Measurements from ENCODE around the gene HSDL2.
"Not testable (repeated sequence)": the region's sequence is repeated elsewhere in the genome, so short reads cannot be mapped to it uniquely, and the experiment has no call there.

Gene HSDL2

DNA sequence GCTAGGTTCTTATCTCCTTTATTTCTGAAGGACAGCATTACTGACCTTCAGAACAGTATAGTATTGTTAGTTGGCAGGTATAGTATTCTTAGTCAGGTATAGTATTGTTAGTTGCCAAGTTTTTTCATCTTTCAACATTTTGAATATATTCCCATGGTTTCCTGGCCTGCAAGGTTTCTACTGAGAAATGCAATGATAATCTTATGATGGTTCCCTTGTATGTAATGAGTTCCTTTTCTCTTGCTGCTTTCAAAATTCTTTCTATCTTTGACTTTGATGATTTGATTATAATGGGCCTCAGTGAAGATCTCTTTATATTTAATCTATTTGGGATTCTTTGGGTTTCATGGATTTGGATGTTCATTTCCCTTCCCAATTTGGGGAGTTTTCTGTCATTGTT, 12.4 kb upstream of the HSDL2 start:
- DNase-seq: no peak

DNA sequence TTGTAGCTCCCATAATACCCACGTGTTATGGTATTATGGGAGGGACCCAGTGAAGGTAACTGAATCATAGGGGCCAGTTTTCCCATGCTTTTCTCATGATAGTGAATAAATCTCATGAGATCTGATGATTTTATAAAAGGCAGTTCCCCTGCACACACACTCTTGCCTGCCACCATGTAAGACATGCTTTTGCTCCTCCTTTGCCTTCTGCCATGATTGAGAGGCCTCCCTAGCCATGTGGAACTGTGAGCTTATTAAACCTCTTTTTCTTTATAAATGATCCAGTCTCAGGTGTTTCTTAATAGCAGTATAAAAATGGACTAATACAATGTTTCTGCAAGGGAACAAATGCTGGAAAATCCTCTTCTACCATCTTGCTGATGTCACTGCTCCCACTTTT, 10.1 kb upstream of the HSDL2 start:
- DNase-seq: no peak

DNA sequence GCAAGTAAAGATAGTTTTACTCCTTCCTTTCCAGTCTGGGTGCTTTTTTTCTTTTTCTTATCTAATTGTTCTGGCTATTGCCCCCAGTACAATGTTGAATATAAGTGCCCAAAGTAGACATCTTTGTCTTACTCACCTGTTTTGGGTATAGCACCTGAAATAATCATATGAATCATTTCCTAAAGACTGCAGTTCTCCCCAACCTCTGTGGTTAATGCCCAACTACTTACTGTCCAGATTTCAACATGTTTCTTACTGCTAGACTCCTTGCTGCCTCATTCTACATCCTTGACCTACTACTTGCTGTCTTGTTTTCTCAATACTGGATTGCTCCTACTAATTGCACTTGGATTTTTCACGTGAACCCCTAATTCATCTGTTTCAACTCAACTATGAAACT, 8.8 kb upstream of the HSDL2 start:
- DNase-seq: no peak

DNA sequence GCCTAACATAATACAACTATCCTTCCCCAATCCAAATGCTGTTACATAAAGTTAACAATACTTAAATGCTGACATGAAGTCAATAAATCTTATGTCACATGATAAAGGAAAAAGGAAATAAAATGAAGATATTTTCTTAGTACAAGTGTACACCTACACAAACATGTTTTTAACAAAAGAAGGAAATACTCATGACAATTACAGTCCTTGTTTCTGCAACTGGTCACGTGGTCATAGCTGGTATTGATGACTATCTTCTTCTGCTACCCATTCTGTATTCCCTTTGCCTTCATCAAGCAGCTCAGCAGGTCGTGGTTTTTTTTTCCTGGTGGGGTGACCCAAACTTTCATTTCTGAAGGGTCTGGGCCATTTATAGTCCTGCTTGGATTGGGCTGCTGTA, 6.2 kb upstream of the HSDL2 start:
- not testable (repeated sequence) for DNase-seq

DNA sequence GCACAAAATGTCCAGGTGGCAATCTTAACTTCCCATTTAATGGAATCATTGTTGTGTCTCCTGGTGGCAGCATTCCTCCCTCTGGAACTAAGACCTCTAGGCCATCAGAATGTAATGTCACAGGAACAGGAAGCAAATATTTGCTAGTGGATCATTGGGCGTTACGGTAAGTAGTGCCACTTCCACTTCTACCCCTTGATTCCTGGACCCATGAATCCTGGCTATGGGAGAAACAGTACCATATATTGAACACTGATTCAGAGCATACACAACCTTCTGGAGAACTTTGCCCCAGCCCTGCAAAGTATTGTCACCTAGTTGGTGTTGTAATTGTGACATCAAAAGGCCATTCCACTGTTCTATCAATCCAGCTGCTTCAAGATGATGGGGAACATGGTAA, 5.7 kb upstream of the HSDL2 start:
- DNase-seq: not testable (repeated sequence)

DNA sequence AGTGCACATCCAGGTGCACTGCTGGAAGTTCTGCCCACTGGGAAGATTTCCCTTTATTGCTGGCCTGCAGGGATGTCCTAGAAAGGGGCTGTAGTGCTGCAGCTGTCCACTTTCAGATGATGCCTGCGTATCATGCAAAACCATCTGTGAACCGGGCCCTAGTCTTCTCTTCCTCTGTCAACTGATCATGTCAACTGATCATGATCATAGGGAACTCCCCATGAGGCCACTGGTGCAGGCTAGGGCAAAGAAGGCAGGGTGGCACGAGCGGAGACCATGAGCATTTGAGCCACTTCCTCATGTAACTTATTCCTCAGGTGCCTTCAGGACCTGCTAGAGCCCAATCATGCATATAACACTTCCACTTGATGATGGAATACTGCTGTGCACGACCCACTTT, 4.5 kb upstream of the HSDL2 start:
- no peak for DNase-seq

DNA sequence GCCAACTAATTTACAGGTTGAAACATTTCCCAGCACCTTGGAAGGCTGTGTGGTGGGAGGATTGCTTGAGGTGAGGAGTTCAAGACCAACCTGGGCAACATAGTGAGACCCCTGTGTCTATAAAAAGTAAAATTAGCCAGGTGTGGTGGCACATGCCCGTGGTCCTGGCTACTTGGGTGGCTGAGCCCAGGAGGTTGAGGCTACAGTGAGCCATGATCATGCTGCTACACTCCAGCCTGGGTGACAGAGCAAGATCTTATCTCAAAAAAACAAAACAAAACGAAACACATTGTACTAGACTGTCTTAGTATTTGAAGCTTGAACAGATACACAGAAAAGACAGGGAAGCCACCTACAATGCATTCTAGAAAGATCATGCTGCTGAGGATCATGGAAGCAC, 2.8 kb upstream of the HSDL2 start:
- DNase-seq: no peak

DNA sequence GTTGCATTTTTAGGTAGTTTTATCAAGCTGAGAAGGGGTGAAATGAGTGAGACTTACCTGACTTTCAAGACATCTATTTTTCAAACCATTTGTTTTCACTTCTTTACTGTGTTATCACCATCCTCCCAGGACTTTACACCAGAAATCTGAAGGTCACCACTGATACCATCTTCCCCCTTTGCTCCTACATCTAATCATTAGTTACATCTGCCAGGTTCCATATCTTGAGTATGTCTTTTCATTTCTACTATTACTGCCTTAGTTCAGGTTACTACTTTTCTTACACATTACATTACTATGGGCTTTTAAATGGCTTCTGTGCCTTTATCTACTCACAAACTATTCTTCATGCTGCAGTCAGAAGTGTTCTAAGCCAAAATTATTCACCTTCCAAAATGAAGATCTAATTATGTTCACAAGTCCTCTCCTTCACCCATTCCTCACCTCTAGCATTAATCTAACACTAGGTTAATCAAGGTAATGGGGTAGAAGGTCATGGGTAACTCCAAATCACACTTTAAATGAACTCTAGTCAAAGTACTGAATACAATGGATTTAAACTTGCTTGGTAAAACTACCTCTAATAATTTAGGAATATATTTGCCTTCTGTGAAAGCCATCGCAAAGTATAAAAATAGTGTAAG, 2.1 kb upstream of the HSDL2 start:
- DNase-seq: no peak

DNA sequence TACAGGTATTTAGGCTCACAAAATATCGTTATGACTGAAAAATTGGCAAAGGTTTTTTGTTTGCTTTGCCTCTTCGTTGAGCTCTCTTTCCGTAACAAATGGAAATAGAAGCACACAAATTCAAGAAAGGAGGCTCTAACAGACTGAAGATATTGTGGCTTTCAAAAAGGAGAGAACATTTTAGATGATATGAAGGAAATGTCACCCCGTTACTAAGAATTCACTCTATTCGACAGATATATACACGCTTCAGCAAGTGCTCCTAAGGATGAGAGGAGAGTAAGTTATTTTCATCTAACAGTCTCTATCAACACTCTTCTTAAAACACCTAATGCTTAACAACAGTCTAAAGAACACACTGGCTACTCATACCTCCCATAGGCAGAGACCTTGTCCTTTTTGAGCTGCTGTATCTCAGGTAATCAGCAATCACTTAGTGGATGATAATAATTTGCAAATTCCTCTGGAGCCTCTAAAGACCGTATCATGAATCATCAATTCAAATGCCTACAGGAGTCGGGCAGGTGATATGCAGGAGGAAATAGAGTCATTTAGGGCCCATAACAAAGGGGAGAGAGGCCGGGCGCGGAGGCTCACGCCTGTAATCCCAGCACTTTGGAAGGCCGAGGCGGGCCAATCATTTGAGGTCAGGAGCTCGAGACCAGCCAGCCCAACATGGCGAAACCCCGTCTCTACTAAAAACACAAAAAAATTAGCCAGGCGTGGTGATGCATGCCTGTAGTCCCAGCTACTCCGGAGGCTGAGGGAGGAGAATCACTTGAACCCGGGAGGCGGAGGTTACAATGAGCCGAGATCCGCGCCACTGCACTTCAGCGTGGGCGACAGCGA, 1.4 kb upstream of the HSDL2 start:
- peak; percentile 15 for DNase-seq

DNA sequence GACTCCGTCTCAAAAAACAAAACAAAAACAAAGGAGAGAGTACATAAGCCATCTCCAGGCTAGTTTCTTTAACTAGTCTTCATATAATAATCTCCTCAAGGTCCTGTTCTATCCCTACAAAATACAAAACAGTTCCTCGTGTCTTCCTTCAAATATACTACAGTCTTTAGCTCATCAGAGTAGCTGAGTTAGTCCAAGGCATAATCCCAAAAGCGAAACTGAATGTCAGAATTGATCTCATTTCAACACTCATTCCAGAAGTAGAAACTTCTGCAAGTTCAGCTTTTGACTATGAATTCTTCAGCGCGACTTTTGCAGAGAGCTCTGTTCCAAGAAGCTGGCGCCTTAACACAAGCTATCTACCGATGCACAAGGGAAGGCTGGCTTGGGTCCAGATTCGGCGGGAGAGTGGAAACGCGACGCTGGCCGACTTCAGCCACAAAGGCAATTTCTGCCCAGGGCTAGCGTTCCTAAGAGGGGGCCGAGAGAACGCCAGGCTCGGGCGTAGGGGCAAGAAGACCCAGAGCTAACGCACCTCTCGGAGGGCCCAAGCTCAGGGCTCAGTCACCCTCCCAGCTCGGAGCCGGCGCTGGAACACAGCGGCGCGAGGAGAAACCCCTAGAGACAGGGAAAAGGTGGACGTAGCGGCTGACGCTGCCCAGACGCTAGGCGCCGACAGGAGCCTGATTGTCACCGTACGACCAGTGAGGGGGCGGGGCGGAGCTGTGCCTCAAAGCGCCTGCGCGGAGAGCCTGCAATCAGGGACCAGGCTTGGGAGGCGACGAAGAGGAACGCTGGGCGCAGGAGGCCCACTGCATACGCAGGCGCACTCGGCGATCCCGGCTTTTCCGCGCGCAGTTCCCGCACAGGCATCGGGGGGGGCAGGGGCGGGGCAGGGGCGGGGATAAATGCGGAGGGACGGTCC, 469 bp upstream of the HSDL2 start:
- DNase-seq: peak; percentile 95

DNA sequence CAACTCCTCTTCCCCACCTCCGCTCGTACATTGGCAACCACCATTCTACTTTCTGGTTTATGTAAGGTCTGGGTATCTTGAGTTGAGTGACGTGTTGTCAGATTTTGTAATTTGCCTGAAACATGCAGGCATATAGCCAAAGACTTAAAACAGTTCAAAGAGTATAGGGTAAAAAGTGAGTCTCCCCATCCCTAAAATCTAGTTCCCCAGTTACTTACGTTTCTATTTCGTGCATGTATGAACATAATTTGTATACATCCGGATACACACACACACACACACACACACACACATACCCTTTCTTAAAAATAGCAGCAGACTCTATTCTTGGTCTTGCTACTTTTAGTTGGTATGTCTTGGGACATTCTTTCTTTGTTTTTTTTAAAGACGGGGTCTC, 915 bp downstream of the HSDL2 start:
- DNase-seq: no peak

DNA sequence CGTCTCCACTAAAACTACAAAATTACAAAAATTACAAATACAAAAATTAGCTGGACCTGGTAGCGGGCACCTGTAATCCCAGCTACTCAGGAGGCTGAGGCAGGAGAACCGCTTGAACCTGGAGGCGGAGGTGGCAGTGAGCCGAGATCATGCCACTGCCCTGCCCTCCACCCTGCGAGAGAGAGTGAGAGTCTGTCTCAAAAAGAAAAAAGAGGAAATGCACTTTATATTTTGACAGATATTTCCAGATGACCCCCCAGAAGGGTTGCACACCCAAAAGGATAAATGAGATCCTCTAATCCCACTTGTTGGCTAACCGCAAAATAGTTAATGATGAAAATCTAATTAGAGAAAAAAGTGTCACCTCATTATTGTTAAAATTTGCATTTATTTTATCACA, 2.2 kb downstream of the HSDL2 start:
- no peak for DNase-seq

DNA sequence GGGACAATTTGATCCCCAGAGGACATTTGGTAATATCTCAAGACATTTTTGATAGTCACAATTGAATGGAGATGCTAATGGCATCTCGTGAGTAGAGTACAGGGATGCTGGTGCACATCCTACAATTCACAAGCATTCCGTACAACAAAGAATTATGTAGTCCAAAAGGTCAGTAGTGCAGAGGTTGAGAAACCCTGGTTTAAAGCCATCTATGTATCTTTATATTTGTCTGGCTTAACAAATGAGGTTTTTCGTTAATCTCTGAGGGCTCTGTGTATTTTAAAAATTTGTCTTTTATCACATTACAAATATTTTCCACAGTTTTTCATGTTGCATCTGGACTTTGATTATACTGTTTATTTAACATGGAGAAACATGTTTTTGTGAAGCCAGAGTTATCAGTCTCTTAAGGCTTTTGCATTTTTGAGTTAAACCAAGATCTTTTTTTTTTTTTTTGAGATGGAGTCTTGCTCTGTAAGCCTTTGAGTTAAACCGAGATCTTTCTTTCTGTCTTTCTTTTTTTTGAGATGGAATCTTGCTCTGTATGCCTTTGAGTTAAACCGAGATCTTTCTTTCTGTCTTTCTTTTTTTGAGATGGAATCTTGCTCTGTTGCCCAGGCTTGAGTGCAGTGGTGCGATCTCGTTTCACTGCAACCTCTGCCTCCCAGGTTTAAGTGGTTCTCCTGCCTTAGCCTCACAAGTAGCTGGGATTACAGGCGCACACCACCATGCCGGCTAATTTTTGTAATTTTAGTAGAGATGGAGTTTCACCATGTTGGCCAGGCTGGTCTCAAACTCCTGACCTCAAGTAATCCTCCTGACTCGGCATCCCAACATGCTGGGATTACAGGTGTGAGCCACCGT, 2.8 kb downstream of the HSDL2 start:
- DNase-seq: no peak

DNA sequence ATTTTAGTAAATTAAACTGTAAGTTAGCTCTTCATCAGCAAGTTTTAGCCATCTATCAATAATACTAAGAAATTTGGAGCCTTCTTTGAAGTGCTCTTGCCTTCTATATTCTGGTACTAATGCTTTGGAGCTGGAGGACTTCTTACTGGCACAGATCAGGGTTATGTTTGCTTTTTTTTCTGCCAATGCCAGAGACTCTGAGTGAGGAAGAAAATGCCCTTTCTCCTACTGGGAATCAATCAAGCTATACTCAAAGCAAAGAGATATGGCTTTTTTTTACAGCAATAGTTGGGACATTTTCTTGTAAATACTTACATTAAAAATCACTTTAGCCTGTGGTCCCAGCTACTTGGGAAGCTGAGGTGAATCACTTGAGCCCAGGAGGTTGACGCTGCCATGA, 4.3 kb downstream of the HSDL2 start:
- DNase-seq: no peak

DNA sequence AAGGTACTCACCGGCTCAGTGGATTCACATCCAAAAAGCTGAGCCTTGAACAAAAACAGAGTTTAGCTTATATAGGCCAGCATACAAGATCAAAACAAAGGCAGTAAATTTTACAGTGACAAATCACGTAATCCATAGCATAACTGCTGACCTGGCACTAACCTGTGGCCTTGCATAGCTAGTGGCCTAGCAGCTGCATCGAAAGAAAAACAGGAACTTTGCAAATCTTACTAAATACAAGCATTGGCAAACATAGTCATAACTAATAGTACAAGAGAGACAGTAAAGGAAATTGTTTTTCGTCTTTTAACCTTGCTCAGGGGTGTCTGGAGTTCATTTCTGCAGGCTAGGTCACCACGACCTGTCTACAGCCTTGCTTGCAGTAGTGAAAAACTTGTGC, 4.8 kb downstream of the HSDL2 start:
- no peak for DNase-seq

DNA sequence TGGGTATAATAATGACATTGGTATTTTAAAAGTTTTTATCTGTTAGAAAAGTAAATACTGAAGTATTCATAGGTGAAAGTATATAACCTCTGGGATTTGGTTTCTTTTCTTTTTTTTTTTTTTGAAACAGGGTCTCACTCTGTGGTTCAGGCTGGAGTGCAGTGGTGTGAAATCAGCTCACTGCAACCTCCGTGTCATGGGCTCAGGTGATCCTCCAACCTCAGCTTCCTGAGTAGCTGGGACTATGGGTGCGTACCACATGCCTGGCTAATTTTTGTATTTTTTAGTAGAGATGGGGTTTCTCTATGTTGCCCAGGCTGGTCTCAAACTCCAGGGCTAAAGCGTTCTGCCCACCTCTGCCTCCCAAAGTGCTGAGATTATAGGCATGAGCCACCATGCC, 7.2 kb downstream of the HSDL2 start:
- no peak for DNase-seq

DNA sequence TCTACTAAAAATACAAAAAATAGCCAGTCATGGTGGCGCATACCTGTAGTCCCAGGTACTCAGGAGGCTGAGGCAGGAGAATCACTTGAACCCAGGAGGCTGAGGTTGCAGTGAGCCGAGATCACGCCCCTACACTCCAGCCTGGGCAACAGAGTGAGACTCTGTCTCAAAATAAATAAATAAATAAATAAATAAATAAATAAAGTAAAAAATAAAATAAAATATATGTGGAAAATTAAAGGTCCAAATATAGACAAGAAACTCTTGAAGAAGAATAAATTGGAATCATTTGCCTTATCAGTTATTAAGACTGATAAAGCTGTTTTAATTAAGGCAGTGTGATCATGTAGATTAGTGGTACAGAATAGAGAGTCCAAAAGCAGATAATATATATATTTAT, 10.0 kb downstream of the HSDL2 start:
- DNase-seq: not testable (repeated sequence)

DNA sequence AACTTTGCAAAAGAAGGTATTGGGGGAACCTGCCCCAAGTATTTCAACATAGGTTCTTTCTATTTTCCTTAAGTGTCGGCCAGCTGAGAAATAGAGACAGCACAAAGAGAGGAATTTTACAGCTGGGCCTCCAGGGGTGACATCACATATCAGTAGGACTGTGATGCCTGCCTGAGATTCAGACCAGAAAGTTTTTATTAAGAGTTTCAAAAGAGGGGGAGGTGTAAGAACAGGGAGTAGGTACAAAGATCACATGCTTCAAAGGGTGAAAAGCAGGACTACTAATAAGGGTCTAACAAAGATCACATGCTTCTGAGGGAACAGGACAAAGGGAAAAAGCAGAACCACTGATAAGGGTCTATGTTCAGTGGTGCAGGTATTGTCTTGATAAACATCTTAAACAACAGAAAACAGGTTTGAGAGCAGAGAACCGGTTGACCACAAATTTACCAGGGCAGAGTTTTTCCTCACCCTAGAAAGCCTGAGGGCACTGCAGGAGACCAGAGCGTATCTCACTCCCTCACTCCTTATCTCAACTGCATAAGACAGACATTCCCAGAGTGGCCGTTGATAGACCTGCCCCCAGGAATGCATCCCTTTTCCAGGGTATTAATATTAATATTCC, 12.1 kb downstream of the HSDL2 start:
- not testable (repeated sequence) for DNase-seq

DNA sequence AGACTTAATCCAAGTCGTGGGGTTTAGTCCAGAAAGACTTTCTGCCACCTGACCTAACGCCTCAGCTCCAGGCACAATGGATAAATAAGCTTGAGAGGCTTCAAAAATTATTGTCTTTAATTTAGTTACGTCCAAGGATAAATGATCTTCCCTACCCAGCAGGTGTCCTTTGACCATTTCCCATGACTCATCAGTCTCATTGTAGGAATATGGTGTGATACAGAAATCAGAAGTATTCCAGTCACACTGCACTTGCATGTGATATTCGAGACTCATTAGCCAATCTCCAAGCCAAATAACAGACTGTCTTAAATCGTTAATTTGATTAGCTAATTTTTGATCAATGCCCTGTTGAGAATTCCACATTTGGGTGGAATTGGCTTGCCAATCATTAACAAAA, 13.2 kb downstream of the HSDL2 start:
- not testable (repeated sequence) for DNase-seq

DNA sequence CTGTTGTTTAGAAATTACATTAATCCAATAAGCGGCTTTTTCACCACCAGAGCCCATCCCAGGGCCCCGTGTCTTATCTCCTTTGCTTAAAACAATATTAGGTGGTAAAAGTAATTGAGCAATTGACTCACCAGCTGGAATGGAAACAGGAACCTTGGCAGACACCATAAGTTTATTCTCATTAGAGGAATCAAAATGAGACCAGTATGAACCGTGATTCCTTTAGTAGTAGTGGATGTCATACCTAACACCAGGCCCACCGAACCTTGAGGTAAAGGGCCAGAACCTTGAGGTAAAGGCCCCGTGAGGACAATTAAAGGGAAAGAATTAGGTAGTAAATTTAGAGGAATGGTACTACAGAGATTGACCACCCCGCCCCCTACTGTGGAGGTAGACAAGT, 16.5 kb downstream of the HSDL2 start:
- no peak for DNase-seq

DNA sequence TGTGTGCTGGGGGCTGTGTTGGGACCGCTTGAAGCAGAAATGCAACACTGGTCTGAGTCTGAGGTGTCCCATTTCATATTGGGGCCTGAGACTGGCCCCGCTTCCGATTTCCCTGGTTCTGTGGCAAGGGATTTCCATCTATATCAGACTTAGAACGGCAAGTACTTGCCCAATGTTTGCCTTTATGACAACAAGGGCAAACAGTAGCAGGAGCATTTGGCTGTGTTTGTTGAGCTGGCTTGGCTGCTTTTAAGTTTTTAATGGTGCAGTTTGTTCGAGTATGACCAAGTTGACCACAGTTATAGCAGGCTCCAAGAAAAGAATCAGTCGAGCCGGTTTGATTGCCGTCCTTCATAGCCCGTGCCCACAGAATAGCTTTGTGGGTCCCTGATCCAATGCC, 17.0 kb downstream of the HSDL2 start:
- DNase-seq: no peak

DNA sequence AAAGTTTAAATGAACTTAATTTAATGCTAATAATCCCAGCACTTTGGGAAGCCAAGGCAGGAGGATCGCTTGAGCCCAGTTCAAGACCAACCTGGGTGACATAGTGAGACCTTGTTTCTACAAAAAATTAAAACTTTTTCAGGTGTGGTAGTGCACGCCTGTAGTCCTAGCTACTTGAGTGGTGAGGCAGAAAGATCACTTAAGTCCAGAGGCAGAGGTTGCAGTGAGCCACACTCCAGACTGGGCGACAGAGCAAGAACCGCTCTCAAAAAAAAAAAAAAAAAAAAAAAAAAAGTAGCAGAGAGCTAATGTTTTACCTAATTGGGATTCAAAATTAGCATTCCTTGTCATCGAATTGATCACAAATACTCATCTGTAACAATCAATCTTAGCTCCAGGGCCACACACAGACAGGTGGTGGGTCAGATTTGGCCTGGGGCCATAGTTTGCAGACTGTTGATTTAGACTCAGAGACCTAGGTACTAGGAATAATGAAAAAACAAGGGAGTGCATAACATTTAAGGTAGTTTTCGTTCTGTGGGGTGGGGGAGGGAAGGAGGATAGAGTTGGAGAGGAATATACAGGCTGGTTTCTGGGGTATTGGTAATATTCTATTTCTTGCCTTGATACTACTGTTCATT, 21.4 kb downstream of the HSDL2 start:
- DNase-seq: no peak
